Left renal pelvis (tissue), 4 donors: Measurements from ENCODE around the gene TMBIM1. TPM values are rescaled to one million over a fixed set of nuclear protein-coding genes. Genes with fewer than 3 reads are reported as not detected.

Source experiments
- DNase-seq, 4 donors: peaks; one replicate each; pipeline ENCODE4 v3.0.0-alpha.2; 2013; ENCODE audit warnings: low read depth in 4 of 4, low spot score in 3 of 4
- polyA plus RNA-seq, 4 donors: library from polyadenylated mRNA; unstranded; fragments of 120-200 nt; gene quantifications; one replicate each; pipeline ENCODE4 v1.2.1, GENCODE V29; 2013; ENCODE audit not compliant: insufficient read length in 4 of 4

The TMBIM1 gene
- polyA plus RNA-seq: 10 to 100 TPM; 72.2 to 94.0 (median 86.5) TPM

- no peak for DNase-seq
Measured at GRCh38 chr2:218292048-218293014, at the start of gene TMBIM1. Gene TMBIM1 (minus strand): TSS chr2:218292503. CDS start chr2:218282141, 10,362 bp downstream.

- no peak for DNase-seq
Measured at GRCh38 chr2:218341381-218341780, 49.1 kb upstream of the TMBIM1 start.

- no peak for DNase-seq
Measured at GRCh38 chr2:218340656-218341055, 48.4 kb upstream of the TMBIM1 start.

- DNase-seq: no peak
Measured at GRCh38 chr2:218334531-218334930, 42.2 kb upstream of the TMBIM1 start.

- no peak for DNase-seq
Measured at GRCh38 chr2:218332920-218333645, 40.8 kb upstream of the TMBIM1 start.

- no peak for DNase-seq
Measured at GRCh38 chr2:218332288-218332687, 40.0 kb upstream of the TMBIM1 start.

GRCh38 chr2:218331745-218332144 lies 39.4 kb upstream of the TMBIM1 start:
- DNase-seq: no peak

- no peak for DNase-seq
Measured at GRCh38 chr2:218329826-218330593, 37.7 kb upstream of the TMBIM1 start.

- DNase-seq: no peak
Measured at GRCh38 chr2:218329027-218329825, 36.9 kb upstream of the TMBIM1 start.

GRCh38 chr2:218328294-218328693 lies 36.0 kb upstream of the TMBIM1 start:
- no peak for DNase-seq

GRCh38 chr2:218327451-218328210 lies 35.3 kb upstream of the TMBIM1 start:
- DNase-seq: no peak

GRCh38 chr2:218326315-218326714 lies 34.0 kb upstream of the TMBIM1 start:
- DNase-seq: no peak

GRCh38 chr2:218325566-218326160 lies 33.4 kb upstream of the TMBIM1 start:
- DNase-seq: no peak

- peak in 2 of 4 donors; percentile 57 to 64 for DNase-seq
Measured at GRCh38 chr2:218323526-218324472, 31.5 kb upstream of the TMBIM1 start.

GRCh38 chr2:218322768-218323525 lies 30.6 kb upstream of the TMBIM1 start:
- DNase-seq: peak; percentile 86 to 91 (median 88)

GRCh38 chr2:218320704-218321336 lies 28.5 kb upstream of the TMBIM1 start:
- DNase-seq: no peak
